PC-9 (cell line): ENCODE data around the gene MAP1S. TPM values are rescaled to one million over a fixed set of nuclear protein-coding genes. Genes with fewer than 3 reads are reported as not detected.
A peak's percentile ranks its signal among the peaks of the same experiment; 100 is the strongest.

Experiments
- BruUV-seq: library from RNA; stranded (reverse); fragments of 400-500 nt; replicated peaks from 2 replicates; lab custom pipeline; 2021; lab: Mats Ljungman, UMichigan
- CTCF ChIA-PET: fragments of 300-600 bp; sonication (Branson Sonifier 250); formaldehyde crosslinking; loops from one replicate; lab custom pipeline; 2022; ENCODE audit warnings: antibody characterized with exemption; lab: Charles Lee
- POLR2A ChIA-PET: fragments of 300-600 bp; sonication (Branson Sonifier 250); formaldehyde crosslinking; loops from one replicate; lab custom pipeline; 2022; ENCODE audit warnings: antibody characterized with exemption; ENCODE audit not compliant: unreplicated experiment; lab: Charles Lee
- DNase-seq, 2 experiments: peaks; one replicate each; pipeline versions ENCODE4 v3.0.0 to v3.0.0-alpha.2; 2015 to 2022; ENCODE audit warnings: mixed read lengths in 1 of 2
- H2AFZ ChIP-seq: fragments of 200-600 bp; sonication (generic); 2 replicates; pipeline ENCODE4 v1.8.1; 2017; ENCODE audit warnings: antibody characterized with exemption
- H3F3A ChIP-seq: fragments of 200-600 bp; sonication (generic); 2 replicates; pipeline ENCODE4 v1.8.1; 2017; ENCODE audit warnings: antibody characterized with exemption, mild to moderate bottlenecking, low read depth; ENCODE audit not compliant: insufficient read depth
- H3K27ac ChIP-seq: fragments of 200-600 bp; sonication (generic); 2 replicates; pipeline ENCODE4 v1.6.1; 2016; ENCODE audit warnings: mixed run types
- H3K27me3 ChIP-seq: fragments of 200-600 bp; sonication (generic); 2 replicates; pipeline ENCODE4 v1.6.1; 2016; ENCODE audit warnings: low read depth, mixed run types; ENCODE audit not compliant: insufficient read depth
- H3K36me3 ChIP-seq: fragments of 200-600 bp; sonication (generic); 2 replicates; pipeline ENCODE4 v1.6.1; 2016; ENCODE audit warnings: low read depth, mixed run types
- H3K4me1 ChIP-seq: fragments of 200-600 bp; sonication (generic); replicated peaks from 2 replicates; pipeline ENCODE4 v1.6.1; 2016; ENCODE audit warnings: mixed run types; ENCODE audit not compliant: insufficient read depth
- H3K4me2 ChIP-seq: fragments of 200-600 bp; sonication (generic); 2 replicates; pipeline ENCODE4 v1.6.1; 2017; ENCODE audit warnings: mixed run types
- H3K4me3 ChIP-seq: fragments of 200-600 bp; sonication (generic); 2 replicates; pipeline ENCODE4 v1.6.1; 2016; ENCODE audit warnings: mixed run types
- H3K79me2 ChIP-seq: fragments of 200-600 bp; sonication (generic); 2 replicates; pipeline ENCODE4 v1.6.1; 2017; ENCODE audit warnings: low read depth, mixed run types
- H3K9me2 ChIP-seq: fragments of 200-600 bp; sonication (generic); 2 replicates; pipeline ENCODE4 v1.8.1; 2017; ENCODE audit warnings: mild to moderate bottlenecking; ENCODE audit not compliant: insufficient read depth
- H3K9me3 ChIP-seq: fragments of 200-600 bp; sonication (generic); 2 replicates; pipeline ENCODE4 v1.8.1; 2016; ENCODE audit warnings: low read depth; ENCODE audit not compliant: insufficient read depth
- H4K20me1 ChIP-seq: fragments of 200-600 bp; sonication (generic); 2 replicates; pipeline ENCODE4 v1.8.1; 2017; ENCODE audit not compliant: insufficient read depth
- EZH2 ChIP-seq: fragments of 200-600 bp; sonication (generic); IDR thresholded peaks from 2 replicates; pipeline ENCODE4 v1.8.0; 2017; ENCODE audit warnings: antibody characterized with exemption, low read depth
- intact Hi-C: fragments of 100-400 bp; cut with micrococcal nuclease; formaldehyde crosslinking; loops from one replicate; pipeline ENCODE4 v1.10.0; 2022; ENCODE audit not compliant: unreplicated experiment
- total RNA-seq: library from RNA; stranded (reverse); gene quantifications from 2 replicates; pipeline ENCODE4 v1.2.3, GENCODE V29; 2021
- TF ChIP-seq, protein P1 (sequence below): fragments of 200-600 bp; sonication (generic); conservative IDR thresholded peaks from 2 replicates; pipeline ENCODE4 v1.6.1; 2017; ENCODE audit warnings: mixed run types, antibody characterized with exemption, mild to moderate bottlenecking, moderate library complexity

MAP1S gene
- total RNA-seq, 1 experiment from 2014 or later, result 86.9 TPM

- H3K9me2 ChIP-seq, result no peaks in the 10 kb centered on the region
- H3K79me2 ChIP-seq, result no peaks in the 10 kb centered on the region
- H3K9me3 ChIP-seq, result no peaks in the 10 kb centered on the region
- no peak overlapping the region for H3K4me3 ChIP-seq
- ChIA-PET POLR2A (no interaction called here), CTCF (no interaction called here)
- H3K27me3 ChIP-seq, result peaks cover 88% of the 10 kb centered on the region
- H3K27ac ChIP-seq, result no peak overlapping the region
- H3K36me3 ChIP-seq, result no peaks in the 10 kb centered on the region
- BruUV-seq, result no TSS peak
- TF ChIP-seq, protein P1, sequence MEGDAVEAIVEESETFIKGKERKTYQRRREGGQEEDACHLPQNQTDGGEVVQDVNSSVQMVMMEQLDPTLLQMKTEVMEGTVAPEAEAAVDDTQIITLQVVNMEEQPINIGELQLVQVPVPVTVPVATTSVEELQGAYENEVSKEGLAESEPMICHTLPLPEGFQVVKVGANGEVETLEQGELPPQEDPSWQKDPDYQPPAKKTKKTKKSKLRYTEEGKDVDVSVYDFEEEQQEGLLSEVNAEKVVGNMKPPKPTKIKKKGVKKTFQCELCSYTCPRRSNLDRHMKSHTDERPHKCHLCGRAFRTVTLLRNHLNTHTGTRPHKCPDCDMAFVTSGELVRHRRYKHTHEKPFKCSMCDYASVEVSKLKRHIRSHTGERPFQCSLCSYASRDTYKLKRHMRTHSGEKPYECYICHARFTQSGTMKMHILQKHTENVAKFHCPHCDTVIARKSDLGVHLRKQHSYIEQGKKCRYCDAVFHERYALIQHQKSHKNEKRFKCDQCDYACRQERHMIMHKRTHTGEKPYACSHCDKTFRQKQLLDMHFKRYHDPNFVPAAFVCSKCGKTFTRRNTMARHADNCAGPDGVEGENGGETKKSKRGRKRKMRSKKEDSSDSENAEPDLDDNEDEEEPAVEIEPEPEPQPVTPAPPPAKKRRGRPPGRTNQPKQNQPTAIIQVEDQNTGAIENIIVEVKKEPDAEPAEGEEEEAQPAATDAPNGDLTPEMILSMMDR, result peak; percentile 44; the same call in 1 of the 2 replicates
- no peak for TF ChIP-seq EZH2
- H3F3A ChIP-seq, result peaks cover 8% of the 10 kb centered on the region
- no peaks in the 10 kb centered on the region for H4K20me1 ChIP-seq
- H2AFZ ChIP-seq, result no peak overlapping the region
- H3K4me1 ChIP-seq, result peaks cover 13% of the 10 kb centered on the region; the same call in 1 of the 2 replicates
- no peak overlapping the region for H3K4me2 ChIP-seq
- no peak for DNase-seq
- intact Hi-C loops, result no loop called here
Observed at GRCh38 chr19:17688853-17689595, 30.3 kb upstream of the MAP1S start.

GRCh38 chr19:17692566-17692965, 26.7 kb upstream of the MAP1S start:
- Histone ChIP-seq H4K20me1 (no peaks in the 10 kb centered on the region), H3K4me2 (no peak overlapping the region), H3K9me3 (no peaks in the 10 kb centered on the region), H3K4me1 (0 out of 2 replicates have a peak, but pooled peaks cover 5% of the 10 kb centered on the region), H3K4me3 (no peak overlapping the region), H3K36me3 (no peaks in the 10 kb centered on the region), H2AFZ (no peak overlapping the region), H3K27ac (no peak overlapping the region), H3K79me2 (no peaks in the 10 kb centered on the region), H3K27me3 (peaks cover 94% of the 10 kb centered on the region), H3F3A (peaks cover 8% of the 10 kb centered on the region), H3K9me2 (no peaks in the 10 kb centered on the region)
- ChIA-PET CTCF (interaction anchor here (0.7 kb wide), 1 partner anchor 130 kb away, joined by 3 read pairs; no protein-coding TSS in a partner anchor), POLR2A (no interaction called here)
- no TSS peak for BruUV-seq
- TF ChIP-seq, protein P1, result no peak
- TF ChIP-seq EZH2, result no peak
- DNase-seq, result no peak
- intact Hi-C loops, result no loop called here

DNA sequence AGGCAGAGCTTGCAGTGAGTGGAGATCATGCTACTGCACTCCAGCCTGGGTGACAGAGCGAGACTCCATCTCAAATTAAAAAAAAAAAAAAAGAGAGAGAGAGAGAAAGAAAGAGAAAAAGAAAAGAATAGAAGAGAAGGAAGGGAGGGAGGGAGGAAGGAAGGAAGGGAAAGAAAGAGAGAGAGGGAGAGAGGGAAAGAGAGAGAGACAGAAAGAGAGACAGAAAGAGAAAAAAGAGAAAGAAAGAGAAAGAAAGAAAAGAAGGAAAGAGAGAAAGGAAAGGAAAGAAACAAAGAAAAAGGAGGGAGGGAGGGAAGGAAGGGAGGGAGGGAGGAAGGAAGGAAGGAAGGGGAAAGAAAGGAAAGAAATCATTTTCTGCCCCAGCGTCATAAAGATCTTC, 24.1 kb upstream of the MAP1S start:
- ChIA-PET POLR2A (no interaction called here), CTCF (no interaction called here)
- no peak overlapping the region for H2AFZ ChIP-seq
- no peaks in the 10 kb centered on the region; the same call in 1 of the 2 replicates for H3F3A ChIP-seq
- H3K9me2 ChIP-seq, result no peaks in the 10 kb centered on the region
- no peaks in the 10 kb centered on the region for H3K4me1 ChIP-seq
- H3K9me3 ChIP-seq, result no peaks in the 10 kb centered on the region
- no peaks in the 10 kb centered on the region for H4K20me1 ChIP-seq
- H3K27ac ChIP-seq, result no peak overlapping the region
- TF ChIP-seq EZH2, result no peak
- TF ChIP-seq, protein P1, result no peak
- no peaks in the 10 kb centered on the region for H3K36me3 ChIP-seq
- intact Hi-C loops, result no loop called here
- no peaks in the 10 kb centered on the region for H3K79me2 ChIP-seq
- DNase-seq, result no peak
- H3K4me2 ChIP-seq, result no peak overlapping the region
- peaks cover 93% of the 10 kb centered on the region for H3K27me3 ChIP-seq
- no peak overlapping the region for H3K4me3 ChIP-seq
- BruUV-seq, result no TSS peak
